Fibroblast of peridontal ligament (primary cell): ENCODE data around the gene MGAT5.

ENCODE experiments used
- DNase-seq: peaks from one replicate; pipeline ENCODE4 v3.0.0-alpha.2; 2010; ENCODE audit errors: extremely low read depth

MGAT5 gene

DNA sequence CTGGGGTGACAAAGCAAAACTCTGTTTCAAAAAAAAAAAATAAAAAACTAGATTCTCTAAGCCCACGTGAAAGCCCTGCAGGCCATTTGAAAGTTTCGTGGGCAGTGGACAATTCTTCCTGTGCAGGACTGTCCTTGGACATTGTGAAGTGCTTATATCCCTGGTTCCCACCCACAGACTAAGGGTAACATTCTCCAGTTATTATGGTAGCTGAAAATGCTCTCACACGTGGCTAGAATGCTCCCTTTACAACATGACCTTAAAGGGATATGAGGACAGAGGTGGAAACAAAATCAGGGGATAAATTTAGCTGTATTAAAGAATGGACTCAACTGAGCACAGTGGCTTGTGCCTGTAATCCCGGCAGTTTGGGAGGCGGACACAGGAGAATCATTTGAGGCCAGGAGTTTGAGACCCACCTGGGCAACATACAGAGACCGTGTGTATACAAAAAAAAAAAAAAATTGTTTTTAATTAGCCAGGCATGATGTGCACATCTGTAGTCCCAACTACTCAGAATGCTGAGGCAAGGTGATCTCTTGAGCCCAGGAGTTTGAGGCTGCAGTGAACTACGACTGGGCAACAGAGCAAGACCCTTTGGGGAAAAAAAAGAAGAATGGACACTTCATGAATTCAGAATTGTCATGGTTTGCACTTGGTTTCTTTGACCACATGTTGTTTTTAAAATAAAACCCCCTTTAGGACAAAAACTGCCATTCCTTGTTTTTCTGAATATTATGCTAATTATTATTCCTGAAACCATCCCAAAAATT is 167.9 kb downstream of the MGAT5 start:
- DNase-seq = no peak

DNA sequence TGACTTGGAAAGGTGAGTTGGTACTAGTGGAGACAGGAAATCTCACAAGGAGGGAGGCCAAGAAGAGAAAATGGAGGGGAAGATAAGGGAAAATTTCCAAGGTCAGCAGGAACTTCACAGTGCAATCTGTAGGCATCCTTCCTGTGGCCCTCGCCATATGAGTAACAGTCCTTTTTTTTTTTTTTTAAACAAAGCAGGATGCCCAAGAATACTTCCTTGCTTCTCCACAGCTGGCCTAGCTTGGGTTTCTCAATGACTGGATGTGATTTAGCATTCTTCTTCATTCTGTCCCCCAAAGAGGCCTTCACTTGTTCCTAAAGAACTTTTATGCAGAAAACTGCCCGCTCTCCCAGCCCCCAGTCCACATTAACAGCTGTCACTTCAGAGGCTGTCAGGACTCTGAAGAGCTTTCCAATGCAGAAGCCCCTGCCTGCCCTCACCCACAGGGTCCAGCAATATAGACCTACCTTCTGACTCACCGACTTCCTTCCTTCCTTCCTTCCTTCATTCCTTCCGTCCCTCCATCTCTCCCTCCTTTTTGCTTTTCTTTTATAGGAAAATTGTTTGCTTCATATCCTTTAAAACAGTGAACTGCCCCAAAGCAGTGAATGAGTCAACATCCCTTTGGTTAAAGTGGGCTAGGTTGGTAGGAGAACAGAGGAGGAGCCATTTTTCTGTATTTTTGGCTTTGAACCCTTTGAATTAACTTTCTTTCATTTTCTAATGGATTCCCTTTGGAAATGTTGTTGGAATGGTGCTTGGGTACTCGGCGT is 172.0 kb downstream of the MGAT5 start:
- peak; percentile 28 for DNase-seq

DNA sequence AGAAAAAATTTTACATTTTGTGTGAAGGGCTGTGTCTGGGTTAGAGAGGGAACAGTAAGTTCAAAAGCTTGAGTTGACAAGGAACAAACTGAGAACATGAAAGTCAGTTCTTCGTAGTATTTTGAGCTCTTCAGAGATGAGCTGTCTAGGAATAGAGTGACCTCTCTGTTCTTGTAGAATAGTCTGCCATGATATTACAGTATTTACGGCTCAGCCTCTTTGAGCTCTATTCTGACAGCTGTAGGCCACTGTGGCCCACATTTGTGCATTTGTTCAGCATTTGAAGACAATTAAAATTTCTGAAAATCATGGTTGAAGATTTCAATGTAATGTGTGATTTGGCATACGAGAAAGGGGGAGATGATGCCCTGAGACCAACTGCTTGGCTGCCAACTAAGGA is 172.8 kb downstream of the MGAT5 start:
- no peak for DNase-seq

DNA sequence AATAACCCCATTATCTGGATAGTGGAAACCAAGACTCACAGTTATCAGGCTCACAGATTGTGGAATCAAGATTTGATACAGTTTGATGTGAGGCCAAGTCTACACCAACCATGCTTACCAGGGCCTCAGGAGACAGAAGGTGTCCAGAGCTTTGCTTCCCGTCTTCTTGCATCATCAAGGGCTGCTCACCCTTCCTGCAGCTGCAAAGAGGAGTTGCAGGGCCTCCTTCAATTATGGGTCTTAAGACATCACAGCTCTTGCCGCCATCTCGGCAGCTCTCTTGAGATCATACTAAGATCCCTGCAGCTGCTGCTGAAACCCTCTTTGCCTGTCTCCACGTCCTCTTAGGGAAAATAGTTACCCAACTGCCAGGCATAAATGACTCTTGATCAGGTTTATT is 176.0 kb downstream of the MGAT5 start:
- no peak for DNase-seq

DNA sequence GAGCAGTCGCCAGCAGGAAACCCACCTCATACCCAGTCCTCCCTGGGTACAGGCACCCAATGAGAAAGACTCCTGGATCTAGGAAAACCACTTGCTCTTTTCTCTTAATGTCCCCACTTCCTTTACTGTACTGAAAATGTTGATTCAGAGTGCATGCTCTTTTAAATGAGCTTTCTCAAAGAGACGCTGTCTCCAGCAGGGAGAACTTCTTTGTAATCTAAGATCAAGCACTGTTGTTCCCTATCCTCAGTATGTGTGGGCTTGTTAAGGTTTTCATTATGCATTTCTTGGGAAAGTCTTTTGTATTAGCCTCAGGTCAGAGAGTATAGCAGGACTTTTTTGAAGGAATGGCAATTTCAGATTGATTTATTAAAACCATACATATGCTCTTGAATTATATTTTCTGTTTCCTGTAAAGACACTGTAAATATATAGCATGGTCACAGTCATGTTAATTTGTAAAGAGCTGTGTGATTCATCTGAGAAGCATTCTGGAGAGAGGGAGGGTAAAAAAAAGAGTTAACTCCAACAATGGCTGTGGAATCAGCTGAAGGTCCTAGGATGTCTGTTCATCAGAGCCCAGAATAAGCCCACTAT is 178.1 kb downstream of the MGAT5 start:
- peak; percentile 52 for DNase-seq

DNA sequence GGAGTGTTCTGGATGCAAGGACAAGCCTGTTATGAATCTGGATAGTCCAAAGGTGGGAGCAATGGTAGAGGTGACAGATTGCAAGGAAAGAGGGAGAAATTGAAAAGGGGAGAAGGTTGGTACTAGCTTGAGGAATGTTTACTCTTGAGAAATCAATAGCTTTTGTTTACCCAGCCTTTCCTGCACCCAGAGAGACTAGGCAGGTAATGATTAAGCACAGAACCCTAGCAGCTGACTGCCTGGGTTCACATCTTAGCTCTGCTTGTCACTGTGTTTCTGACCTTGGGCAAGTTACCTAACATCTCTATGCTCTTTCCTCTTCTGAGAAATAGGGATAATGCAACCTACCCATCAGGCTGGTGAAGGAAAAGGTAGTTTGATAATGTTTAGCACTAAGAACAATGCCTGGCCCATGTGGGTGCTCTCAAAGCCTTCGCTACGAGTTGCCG is 178.6 kb downstream of the MGAT5 start:
- no peak for DNase-seq

DNA sequence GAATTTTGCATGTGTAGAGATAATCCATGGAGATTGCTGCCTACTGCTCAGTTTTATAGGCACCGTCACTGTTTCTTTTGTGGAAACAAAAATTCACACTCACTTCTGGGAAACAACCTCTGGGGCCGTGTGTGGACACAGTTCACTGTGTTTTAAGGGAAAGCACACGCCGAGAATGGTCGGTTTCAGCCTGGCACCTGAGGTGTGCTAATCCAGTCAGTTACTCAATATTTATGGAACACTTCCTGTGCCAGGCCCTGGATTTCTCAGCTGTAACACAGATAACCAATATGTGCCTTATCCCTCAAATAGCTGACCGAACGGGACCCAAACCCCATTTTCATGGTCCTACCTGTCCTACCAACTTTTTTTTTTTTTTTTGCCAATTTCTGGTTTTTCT is 179.6 kb downstream of the MGAT5 start:
- DNase-seq = no peak

DNA sequence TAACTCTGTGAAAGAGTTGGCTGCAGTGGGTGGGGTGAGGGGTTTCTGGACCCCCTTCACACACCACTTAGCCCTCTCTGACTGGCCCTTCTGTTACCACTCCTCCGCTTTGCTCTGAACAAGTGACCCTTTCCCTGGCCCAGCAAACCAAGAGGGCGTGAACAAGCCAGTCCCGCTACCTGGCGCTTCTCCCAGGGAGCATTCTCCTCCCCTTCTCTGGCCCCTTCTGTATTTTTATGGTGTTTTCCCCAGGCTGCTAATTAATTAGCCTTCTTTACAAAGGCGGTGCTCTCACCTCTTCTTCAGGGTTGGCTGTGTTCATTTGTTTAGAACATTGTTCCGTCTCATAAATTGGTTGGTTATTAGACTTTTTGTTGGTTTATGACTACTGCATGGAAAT is 180.1 kb downstream of the MGAT5 start:
- DNase-seq = no peak

DNA sequence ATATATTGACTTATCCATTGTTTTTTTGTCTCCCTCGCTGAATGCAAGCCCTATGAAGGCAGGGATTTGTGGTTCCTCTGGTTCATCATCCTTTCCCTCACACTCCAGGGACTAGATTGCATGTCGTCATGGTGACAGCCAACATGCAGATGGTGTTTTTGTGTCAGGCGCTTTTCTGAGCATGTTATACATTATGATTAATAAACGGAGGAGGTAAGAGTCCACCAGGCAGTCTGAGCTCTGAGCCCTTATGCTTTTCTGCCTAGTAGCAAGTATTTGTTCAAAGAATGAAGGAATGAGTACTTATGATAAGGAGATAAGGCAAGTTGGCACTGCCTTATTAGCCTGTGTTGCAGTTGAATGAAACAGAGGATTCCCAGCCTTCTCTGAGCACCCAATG is 181.6 kb downstream of the MGAT5 start:
- DNase-seq = no peak

DNA sequence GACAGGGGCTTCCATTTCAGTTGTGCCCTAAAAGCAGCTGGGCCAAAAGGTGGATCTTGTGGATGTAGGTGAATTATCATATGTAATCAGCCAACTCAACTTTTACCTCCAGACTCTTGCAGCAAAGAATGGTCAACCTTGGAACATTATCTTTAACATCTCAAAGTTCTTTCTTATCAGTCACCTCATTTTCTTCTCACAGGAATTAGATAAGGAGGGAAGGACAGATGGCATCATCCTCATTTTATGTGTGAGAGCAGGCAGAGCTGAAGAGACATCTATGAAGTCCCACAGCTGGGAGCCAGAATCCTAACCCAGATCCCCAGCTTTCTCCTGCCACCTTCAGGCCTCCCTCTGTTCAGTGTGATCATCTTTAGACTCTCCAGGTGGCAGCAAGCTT is 182.1 kb downstream of the MGAT5 start:
- DNase-seq = no peak

DNA sequence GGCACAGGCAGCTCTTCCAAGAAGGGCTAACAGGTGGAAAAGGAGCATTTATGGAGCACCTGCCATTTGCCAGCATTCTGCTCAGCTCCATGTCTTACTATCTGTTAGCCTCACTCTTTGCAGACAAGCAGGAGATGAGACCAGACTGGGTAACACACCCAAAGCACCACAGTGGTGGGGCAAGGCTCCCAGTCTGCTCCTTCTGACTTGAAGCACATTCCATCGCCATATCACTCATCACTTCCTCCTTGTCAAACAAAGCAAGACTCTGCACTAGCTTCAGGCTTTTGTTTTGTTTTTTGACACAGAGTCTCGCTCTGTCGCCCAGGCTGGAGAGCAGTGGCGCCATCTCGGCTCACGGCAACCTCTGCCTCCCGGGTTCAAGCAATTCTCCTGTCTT is 182.8 kb downstream of the MGAT5 start:
- no peak for DNase-seq

DNA sequence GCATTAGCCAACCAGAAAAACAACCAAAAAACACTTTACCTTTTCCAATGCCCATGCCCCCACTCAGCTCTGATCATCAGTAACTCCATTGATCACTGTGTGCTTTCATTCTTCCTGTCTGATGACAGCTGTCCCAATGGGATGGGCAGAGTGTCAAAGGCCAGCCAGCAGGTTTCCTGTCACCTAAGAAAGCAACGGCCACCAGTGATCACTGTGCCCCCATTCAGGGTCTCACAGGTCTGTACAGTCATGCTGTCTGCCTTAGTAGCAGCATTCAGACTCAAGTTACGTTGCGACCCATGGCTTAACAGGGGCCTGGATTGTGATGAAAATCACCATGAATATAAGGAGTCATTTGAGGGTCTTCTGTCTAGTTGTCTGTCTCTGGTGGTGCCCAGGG is 184.5 kb downstream of the MGAT5 start:
- no peak for DNase-seq

DNA sequence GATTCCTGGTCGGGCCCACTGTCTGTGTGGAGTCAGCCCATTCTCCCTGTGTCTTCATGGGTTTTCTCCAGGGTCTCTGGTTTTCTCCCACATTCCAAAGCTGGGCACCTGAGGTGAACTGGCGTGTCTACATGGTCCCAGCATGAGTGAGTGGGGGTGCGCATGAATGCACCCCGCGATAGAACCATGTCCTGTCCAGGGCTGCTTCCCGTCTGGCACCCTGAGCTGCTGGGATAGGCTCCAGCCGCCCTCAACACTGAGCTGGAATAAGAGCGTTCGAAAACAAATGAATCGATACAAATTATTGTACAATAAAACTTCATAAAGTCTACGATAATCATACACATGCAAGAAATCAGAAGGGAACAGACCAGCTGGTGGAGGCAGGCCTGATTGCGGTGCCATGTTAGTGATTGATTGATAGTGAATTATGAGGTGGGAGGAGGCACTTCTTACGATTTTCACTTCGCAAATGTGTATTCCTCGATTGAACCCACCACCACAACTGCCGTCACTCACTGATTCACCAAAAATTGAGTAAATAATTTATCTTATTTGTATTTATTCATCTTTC is 186.6 kb downstream of the MGAT5 start:
- no peak for DNase-seq

DNA sequence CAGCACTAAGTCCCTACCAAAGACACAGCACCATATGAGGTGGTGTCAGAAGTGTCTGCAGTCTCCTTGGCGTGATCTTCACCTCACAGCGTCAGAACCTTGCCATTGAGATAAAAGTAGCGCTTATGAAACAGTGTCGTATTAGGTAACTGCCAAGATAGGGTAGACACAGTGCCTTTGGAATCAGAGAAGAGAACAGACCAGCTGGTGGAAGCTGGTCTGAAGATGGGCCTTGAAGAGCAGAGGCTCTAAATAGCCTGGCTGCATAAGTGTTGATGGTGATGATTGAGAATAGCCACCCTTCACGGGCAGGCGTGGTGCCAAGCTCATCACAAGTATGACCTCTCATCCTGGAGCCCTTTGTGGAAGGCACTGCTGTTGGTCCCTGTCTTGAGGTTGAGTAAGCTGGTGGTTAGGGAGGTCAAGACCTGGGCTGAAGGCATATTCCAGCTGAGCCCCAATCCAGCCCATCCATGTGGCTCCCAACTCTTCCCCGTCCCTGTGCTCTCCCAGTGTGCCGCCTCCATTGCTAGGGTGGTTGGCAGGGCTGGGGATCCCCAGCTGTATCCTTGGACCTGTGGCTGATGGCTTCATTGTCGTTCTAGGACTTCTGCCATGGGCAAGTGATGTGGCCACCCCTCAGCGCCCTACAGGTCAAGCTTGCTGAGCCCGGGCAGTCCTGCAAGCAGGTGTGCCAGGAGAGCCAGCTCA is 187.4 kb downstream of the MGAT5 start:
- DNase-seq = no peak

DNA sequence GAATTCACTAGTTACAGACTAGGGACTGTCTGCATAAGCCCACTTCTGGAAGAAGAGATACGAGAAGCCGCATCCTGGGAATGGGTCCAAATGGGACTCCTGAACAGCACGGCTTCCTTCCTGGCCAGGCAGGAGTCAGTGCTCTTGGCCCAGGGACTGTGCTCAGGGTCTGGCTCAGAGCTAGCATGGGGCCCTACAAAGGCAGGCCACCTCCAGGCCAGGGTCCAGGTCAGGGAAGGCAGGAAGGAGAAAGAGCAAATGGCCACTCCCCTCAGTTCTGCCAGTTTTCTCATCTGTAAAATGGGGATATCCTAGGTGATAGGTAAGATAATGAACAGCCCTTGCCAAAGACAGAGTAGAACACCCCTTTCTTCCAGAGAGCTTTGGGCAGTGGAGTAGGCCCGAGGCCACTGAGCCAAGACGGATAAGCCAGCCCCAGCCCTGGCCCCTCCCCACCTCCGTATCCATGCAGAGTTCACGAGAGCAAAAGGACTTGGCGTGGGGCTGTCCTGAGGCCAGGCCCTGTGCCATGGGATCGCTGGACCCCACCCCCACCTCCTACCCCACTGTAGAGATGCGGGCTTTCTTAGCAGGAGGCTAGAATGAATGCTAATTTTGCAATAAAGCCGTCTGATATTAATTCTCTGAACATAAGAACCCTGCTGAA is 190.1 kb downstream of the MGAT5 start:
- DNase-seq = no peak

DNA sequence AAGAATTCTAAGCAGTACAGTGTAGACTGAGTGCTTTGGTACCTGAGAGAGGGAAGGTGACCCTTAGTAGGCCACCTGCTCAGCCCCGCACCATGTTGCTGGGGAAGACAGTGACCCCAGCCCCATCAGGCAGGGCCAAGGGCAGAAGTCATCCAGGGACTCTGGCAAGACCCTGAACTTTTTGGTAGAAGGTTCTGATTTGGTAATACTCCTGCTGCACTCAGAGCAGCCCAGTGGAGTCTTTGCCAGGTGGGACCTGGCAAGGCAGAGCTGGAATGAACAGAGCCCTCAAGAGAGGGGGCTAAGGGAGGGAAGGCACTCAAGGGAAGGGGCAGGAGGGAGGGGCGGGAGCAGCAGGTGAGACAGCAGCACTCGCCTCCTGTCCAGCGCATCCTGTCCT is 191.2 kb downstream of the MGAT5 start:
- DNase-seq = no peak

DNA sequence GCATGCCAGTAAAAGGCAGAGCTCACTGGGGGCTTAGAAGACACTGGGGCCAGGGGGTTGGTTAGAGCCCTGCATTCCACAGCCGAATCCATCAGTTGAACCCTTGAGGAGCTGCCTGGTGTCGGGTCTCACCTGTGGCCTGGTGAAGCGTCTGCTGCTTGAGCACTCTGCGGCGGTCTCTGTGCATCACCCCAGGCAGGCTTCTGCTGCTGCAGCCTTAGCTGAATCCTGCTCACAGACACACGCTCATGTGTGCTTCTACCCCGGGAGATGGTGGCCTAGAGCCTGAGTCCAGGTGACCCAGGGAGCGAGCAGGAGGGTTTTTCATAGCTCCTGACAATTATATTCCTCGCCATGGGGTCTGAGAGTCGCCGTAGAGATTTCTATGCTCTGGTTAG is 192.1 kb downstream of the MGAT5 start:
- no peak for DNase-seq

DNA sequence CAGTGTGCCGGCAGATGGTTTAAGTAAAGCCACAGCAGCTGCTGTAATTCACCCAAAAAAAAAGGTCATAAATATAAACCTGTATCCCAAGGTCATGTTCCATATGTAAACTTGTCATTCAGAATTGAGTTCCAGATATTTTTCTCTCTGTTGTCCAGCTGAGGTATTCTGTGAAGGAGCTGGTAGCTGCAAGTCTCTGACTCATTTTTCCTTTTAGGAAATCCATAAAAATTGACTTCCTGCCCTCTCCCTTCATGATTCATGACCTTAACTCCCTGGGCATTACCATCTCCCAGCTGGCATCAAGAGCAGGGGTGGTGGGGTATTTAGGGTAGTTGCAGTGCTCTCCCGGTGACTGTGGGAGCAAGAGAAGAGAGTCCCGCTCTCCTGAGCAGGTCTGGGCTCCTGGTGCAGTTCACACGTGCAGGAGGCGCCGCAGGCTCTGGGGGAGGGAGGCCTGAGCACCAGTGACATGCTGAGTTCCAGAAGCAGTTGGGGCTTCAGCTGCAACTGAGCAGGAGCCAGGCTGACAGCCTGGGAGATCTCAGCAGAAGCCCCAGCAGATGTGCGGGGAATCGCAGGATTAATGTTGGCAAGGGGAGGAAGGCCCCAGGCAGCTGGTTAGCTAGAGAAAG is 192.6 kb downstream of the MGAT5 start:
- peak; percentile 45 for DNase-seq

DNA sequence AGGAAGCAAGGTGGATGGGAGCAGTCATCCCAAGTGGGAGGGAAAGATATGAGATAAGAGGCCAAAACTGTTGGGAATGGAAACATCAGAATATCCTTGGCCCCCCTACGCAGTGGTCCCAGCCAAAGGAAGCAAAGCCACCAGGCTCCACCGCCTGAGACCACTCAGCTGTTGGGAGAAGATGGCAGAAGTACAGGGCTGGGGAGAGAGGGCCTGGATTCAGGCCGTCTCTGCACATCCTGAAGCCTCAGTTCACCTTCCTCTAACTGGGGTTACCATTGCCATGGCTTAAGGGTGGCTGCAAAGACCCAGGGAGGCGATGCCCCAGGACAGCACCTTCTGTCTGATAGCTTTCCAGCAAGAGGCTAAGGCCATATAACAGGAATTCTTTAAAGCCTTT is 193.8 kb downstream of the MGAT5 start:
- DNase-seq = no peak

DNA sequence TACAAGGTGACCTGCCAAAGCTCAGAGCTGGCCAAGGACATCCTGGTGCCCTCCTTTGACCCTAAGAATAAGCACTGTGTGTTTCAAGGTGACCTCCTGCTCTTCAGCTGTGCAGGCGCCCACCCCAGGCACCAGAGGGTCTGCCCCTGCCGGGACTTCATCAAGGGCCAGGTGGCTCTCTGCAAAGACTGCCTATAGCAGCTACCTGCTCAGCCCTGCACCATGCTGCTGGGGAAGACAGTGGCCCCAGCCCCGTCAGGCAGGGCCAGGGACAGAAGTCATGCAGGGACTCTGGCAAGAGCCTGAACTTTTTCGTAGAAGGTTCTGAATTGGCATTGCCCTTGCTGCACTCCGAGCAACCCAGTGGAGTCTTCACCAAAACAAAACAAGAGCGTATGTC is 194.8 kb downstream of the MGAT5 start:
- no peak for DNase-seq

DNA sequence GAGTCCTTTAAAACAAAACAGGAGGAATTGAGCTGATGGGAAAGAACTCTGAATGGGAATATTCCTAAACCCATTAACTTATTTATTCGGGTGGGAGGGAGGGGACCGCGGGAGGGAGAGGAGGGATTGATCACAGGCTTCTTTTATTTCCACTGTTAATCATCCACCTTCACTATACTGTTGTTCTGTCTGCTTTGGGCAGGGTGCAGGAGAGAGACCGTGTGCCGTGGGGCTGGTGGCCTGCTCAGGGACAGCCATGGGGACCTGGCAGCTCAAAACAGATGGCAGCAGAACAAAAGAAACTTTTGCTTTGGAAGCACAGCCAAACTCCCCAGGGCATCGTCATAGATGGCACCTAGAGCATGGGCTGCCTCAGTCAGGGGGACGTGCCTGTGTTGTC is 195.3 kb downstream of the MGAT5 start:
- no peak for DNase-seq
